Measurements from ENCODE around the gene NFU1. TPM values are rescaled to one million over a fixed set of nuclear protein-coding genes. Genes with fewer than 3 reads are reported as not detected.

The NFU1 gene
- total and polyA plus RNA-seq, 2 of the 13 experiments (the other 11 are each of a cell fraction or from before 2014, with no cell fraction given) = 39.1 to 84.0 TPM

DNA sequence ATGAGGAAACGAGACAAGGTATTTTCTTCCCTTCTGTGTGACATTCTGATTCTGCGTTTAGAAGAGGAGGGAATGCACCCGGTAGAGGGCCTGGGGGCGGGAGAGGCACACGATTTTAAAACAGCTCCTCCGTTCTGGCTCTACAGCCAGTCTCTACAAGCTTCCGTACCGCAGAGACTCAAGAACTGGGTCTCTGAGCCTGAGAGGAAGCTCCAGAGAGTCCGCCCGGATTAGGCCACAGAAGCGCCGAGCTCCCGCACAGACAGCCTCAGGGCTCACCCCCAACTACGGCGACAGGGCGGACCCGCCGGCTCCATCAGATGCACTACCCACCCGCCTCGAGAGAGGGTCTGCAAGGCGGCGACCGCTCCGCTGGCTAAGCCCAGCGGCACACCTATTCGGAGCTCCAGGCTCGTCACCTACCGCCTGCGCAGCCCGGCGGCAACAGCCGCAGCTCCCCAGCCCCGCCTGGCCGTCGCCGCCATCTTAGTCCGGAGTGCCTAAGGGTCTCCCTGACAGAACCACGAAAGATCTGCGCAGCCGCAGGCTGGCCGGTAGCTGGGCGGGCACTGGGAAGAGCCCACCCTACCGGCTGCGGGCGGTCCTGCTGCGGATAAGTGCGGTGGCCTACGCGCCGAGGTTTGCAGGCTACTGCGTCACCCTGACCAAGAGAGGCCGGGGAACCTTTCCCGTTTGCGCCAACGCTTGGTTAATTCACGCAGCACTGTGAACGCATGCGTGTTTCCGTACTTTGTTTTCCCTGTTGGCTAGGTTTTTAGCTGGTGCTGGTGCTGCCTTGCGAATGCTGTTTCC is at the start of gene NFU1 (continued):
- peak; percentile 40 for TF ChIP-seq HNRNPK (IDR thresholded peaks at IDR 0.05; ENCODE audit: low read depth, low read length, poor library complexity, severe bottlenecking)
- TF ChIP-seq ZNF432 (CRISPR knock-in tag; IDR thresholded peaks at IDR 0.05; ENCODE audit: borderline replicate concordance) = no peak
- 0 out of 2 replicates have a peak, but pooled peaks have one; percentile 52 for TF ChIP-seq NR1H2 (CRISPR knock-in tag; IDR thresholded peaks at IDR 0.05; ENCODE audit: borderline replicate concordance, low read depth)
- TF ChIP-seq, protein P1, sequence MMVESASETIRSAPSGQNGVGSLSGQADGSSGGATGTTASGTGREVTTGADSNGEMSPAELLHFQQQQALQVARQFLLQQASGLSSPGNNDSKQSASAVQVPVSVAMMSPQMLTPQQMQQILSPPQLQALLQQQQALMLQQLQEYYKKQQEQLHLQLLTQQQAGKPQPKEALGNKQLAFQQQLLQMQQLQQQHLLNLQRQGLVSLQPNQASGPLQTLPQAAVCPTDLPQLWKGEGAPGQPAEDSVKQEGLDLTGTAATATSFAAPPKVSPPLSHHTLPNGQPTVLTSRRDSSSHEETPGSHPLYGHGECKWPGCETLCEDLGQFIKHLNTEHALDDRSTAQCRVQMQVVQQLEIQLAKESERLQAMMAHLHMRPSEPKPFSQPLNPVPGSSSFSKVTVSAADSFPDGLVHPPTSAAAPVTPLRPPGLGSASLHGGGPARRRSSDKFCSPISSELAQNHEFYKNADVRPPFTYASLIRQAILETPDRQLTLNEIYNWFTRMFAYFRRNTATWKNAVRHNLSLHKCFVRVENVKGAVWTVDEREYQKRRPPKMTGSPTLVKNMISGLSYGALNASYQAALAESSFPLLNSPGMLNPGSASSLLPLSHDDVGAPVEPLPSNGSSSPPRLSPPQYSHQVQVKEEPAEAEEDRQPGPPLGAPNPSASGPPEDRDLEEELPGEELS (CRISPR knock-in tag; IDR thresholded peaks at IDR 0.05) = peak; percentile 53; the same call in 1 of the 2 replicates
- TF ChIP-seq, protein P2, sequence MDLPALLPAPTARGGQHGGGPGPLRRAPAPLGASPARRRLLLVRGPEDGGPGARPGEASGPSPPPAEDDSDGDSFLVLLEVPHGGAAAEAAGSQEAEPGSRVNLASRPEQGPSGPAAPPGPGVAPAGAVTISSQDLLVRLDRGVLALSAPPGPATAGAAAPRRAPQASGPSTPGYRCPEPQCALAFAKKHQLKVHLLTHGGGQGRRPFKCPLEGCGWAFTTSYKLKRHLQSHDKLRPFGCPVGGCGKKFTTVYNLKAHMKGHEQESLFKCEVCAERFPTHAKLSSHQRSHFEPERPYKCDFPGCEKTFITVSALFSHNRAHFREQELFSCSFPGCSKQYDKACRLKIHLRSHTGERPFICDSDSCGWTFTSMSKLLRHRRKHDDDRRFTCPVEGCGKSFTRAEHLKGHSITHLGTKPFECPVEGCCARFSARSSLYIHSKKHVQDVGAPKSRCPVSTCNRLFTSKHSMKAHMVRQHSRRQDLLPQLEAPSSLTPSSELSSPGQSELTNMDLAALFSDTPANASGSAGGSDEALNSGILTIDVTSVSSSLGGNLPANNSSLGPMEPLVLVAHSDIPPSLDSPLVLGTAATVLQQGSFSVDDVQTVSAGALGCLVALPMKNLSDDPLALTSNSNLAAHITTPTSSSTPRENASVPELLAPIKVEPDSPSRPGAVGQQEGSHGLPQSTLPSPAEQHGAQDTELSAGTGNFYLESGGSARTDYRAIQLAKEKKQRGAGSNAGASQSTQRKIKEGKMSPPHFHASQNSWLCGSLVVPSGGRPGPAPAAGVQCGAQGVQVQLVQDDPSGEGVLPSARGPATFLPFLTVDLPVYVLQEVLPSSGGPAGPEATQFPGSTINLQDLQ (CRISPR knock-in tag; IDR thresholded peaks at IDR 0.05) = no peak
- TF ChIP-seq, protein P3, sequence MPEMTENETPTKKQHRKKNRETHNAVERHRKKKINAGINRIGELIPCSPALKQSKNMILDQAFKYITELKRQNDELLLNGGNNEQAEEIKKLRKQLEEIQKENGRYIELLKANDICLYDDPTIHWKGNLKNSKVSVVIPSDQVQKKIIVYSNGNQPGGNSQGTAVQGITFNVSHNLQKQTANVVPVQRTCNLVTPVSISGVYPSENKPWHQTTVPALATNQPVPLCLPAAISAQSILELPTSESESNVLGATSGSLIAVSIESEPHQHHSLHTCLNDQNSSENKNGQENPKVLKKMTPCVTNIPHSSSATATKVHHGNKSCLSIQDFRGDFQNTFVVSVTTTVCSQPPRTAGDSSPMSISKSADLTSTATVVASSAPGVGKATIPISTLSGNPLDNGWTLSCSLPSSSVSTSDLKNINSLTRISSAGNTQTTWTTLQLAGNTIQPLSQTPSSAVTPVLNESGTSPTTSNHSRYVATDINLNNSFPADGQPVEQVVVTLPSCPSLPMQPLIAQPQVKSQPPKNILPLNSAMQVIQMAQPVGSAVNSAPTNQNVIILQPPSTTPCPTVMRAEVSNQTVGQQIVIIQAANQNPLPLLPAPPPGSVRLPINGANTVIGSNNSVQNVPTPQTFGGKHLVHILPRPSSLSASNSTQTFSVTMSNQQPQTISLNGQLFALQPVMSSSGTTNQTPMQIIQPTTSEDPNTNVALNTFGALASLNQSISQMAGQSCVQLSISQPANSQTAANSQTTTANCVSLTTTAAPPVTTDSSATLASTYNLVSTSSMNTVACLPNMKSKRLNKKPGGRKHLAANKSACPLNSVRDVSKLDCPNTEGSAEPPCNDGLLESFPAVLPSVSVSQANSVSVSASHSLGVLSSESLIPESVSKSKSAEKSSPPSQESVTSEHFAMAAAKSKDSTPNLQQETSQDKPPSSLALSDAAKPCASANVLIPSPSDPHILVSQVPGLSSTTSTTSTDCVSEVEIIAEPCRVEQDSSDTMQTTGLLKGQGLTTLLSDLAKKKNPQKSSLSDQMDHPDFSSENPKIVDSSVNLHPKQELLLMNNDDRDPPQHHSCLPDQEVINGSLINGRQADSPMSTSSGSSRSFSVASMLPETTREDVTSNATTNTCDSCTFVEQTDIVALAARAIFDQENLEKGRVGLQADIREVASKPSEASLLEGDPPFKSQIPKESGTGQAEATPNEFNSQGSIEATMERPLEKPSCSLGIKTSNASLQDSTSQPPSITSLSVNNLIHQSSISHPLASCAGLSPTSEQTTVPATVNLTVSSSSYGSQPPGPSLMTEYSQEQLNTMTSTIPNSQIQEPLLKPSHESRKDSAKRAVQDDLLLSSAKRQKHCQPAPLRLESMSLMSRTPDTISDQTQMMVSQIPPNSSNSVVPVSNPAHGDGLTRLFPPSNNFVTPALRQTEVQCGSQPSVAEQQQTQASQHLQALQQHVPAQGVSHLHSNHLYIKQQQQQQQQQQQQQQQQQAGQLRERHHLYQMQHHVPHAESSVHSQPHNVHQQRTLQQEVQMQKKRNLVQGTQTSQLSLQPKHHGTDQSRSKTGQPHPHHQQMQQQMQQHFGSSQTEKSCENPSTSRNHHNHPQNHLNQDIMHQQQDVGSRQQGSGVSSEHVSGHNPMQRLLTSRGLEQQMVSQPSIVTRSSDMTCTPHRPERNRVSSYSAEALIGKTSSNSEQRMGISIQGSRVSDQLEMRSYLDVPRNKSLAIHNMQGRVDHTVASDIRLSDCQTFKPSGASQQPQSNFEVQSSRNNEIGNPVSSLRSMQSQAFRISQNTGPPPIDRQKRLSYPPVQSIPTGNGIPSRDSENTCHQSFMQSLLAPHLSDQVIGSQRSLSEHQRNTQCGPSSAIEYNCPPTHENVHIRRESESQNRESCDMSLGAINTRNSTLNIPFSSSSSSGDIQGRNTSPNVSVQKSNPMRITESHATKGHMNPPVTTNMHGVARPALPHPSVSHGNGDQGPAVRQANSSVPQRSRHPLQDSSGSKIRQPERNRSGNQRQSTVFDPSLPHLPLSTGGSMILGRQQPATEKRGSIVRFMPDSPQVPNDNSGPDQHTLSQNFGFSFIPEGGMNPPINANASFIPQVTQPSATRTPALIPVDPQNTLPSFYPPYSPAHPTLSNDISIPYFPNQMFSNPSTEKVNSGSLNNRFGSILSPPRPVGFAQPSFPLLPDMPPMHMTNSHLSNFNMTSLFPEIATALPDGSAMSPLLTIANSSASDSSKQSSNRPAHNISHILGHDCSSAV (CRISPR knock-in tag; IDR thresholded peaks at IDR 0.05; ENCODE audit: borderline replicate concordance) = peak; percentile 66; the same call in 1 of the 2 replicates
- TF ChIP-seq HCFC1 (IDR thresholded peaks at IDR 0.05; ENCODE audit: low read depth, low read length) = peak; percentile 46
- TF ChIP-seq ATF7 (IDR thresholded peaks at IDR 0.05) = no peak
- TF ChIP-seq ATF7 (CRISPR knock-in tag; IDR thresholded peaks at IDR 0.05) = peak; percentile 57; the same call in 1 of the 2 replicates
- TF ChIP-seq ZFYVE20 (CRISPR knock-in tag; IDR thresholded peaks at IDR 0.05; ENCODE audit: borderline replicate concordance, low read depth) = peak; percentile 84; the same call in 1 of the 2 replicates
- TF ChIP-seq, protein P4, sequence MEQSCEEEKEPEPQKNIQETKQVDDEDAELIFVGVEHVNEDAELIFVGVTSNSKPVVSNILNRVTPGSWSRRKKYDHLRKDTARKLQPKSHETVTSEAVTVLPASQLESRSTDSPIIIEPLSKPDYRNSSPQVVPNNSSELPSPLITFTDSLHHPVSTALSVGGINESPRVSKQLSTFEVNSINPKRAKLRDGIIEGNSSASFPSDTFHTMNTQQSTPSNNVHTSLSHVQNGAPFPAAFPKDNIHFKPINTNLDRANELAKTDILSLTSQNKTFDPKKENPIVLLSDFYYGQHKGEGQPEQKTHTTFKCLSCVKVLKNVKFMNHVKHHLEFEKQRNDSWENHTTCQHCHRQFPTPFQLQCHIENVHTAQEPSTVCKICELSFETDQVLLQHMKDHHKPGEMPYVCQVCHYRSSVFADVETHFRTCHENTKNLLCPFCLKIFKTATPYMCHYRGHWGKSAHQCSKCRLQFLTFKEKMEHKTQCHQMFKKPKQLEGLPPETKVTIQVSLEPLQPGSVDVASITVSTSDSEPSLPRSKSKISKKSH (CRISPR knock-in tag; IDR thresholded peaks at IDR 0.05; ENCODE audit: borderline replicate concordance) = peak; percentile 95
- peak; percentile 81; the same call in 1 of the 2 replicates for TF ChIP-seq ZNF619 (CRISPR knock-in tag; IDR thresholded peaks at IDR 0.05)

Measured in HepG2 (cell line).